Measurements from ENCODE around the gene CMSS1. TPM values are rescaled to one million over a fixed set of nuclear protein-coding genes. Genes with fewer than 3 reads are reported as not detected.

CMSS1 gene
- total RNA-seq, 4 donors from 2014 or later: 23.2 to 89.5 (median 67.6) TPM

GRCh38 chr3:99929745-99930139 lies 112.1 kb downstream of the CMSS1 start:
- in situ Hi-C loops (cut with MboI; ENCODE audit: low sequenced_read_pairs in 4 of 4): no loop called here
- Histone ChIP-seq H3K4me1 (peaks cover 40 to 53% of the 10 kb centered on the region in 2 donors), H3K27ac (peak overlapping the region; percentile 46 to 75 (median 60)), H3K27me3 (no peaks in the 10 kb centered on the region), H3K4me3 (no peak overlapping the region), H3K9me3 (no peaks in the 10 kb centered on the region), H3K36me3 (no peaks in the 10 kb centered on the region)
- intact Hi-C loops (cut with DNase I; ENCODE audit: low total_unique reads): no loop called here
- peak in 1 of 2 donors; percentile 62 for DNase-seq
- ATAC-seq: peak; percentile 43 to 46
- no peak for TF ChIP-seq POLR2A (IDR thresholded peaks at IDR 0.05)
- no peak for TF ChIP-seq CTCF (IDR thresholded peaks at IDR 0.05 in 4 of 5, conservative IDR thresholded peaks at IDR 0.05 in 1 of 5)

DNA sequence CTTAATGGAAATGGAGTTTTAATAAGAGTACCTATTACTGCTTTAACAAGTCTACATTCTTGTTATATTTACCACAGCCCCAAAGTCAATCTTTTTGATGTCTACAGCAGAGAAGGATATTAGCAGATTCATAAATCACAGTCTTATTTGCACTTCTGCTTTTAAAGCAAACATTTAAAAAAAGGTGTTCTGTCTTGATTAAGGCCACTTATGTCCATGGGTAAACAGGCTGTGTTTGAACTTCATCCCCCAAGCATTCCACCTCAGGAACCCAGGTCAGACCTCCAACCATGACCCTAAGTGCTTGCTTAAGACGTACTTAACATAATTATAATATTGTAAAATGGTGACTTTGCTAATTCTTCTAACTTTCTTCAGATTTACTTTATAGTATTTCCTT lies 113.4 kb downstream of the CMSS1 start:
- DNase-seq (no peak), ATAC-seq (no peak)
- H3K4me1 ChIP-seq: peaks cover 46 to 51% of the 10 kb centered on the region in 2 donors
- no peak overlapping the region for H3K4me3 ChIP-seq
- intact Hi-C loops (cut with DNase I; ENCODE audit: low total_unique reads): no loop called here
- no peaks in the 10 kb centered on the region for H3K27me3 ChIP-seq
- TF ChIP-seq POLR2A (IDR thresholded peaks at IDR 0.05) (no peak), CTCF (IDR thresholded peaks at IDR 0.05 in 4 of 5, conservative IDR thresholded peaks at IDR 0.05 in 1 of 5) (no peak)
- H3K36me3 ChIP-seq: no peaks in the 10 kb centered on the region
- no peaks in the 10 kb centered on the region for H3K9me3 ChIP-seq
- in situ Hi-C loops (cut with MboI; ENCODE audit: low sequenced_read_pairs in 4 of 4): no loop called here
- peak overlapping the region; percentile 46 to 75 (median 60) for H3K27ac ChIP-seq

DNA sequence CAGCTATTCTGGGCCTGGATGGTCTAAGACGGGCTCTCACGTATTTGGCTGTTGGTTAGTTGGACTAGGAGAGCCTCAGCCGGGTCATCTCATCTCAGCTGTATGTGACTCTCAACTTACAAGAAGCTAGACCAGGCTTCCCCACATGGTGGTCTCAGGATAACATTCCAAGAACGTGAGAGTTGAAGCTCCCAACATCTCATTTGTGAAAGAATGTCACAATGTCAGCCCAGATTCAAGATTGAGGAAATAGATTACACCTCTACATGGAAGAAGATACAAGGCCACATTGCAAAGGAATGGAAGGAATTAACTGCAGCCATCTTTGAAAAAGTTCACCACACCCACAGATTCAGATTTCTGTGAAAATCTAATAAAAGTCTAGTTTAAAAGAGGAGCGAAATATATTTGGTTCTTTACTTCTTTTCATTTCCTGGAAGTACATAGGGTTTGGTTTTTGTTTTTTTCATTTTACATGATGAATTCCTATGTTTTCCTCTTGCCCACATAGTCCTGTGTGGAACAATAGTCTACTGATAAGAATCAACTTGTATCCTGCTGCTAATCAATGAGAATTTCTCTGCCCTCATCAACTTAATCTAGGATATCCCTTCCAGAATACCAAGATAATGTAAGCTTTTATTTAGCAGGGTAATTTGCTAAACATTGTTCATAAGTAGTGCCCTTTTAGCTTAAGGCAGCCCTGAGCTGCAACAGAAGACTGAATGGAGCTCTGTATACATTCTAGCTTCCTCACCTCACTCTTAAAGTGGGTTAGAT lies 116.5 kb downstream of the CMSS1 start:
- intact Hi-C loops (cut with DNase I; ENCODE audit: low total_unique reads): no loop called here

GRCh38 chr3:99934975-99935797 lies 117.5 kb downstream of the CMSS1 start:
- in situ Hi-C loops (cut with MboI; ENCODE audit: low sequenced_read_pairs in 4 of 4): no loop called here
- DNase-seq: no peak
- Histone ChIP-seq H3K27me3 (no peaks in the 10 kb centered on the region), H3K36me3 (no peaks in the 10 kb centered on the region), H3K9me3 (no peaks in the 10 kb centered on the region), H3K4me3 (no peak overlapping the region), H3K27ac (peak overlapping the region; percentile 50 to 75 (median 66)), H3K4me1 (peaks cover 51 to 58% of the 10 kb centered on the region in 2 donors)
- intact Hi-C loops (cut with DNase I; ENCODE audit: low total_unique reads): no loop called here
- TF ChIP-seq CTCF (IDR thresholded peaks at IDR 0.05 in 4 of 5, conservative IDR thresholded peaks at IDR 0.05 in 1 of 5): no peak
- TF ChIP-seq POLR2A (IDR thresholded peaks at IDR 0.05): no peak
- peak; percentile 31 to 34 for ATAC-seq

More for the DNA sequence above, 116.5 kb downstream of the CMSS1 start:
- no peak for DNase-seq
- Histone ChIP-seq H3K36me3 (no peaks in the 10 kb centered on the region), H3K4me3 (no peak overlapping the region), H3K9me3 (no peaks in the 10 kb centered on the region), H3K4me1 (peaks cover 51 to 58% of the 10 kb centered on the region in 2 donors), H3K27ac (peak overlapping the region; percentile 50 to 75 (median 66)), H3K27me3 (no peaks in the 10 kb centered on the region)
- TF ChIP-seq POLR2A (IDR thresholded peaks at IDR 0.05): no peak
- TF ChIP-seq CTCF (IDR thresholded peaks at IDR 0.05 in 4 of 5, conservative IDR thresholded peaks at IDR 0.05 in 1 of 5): no peak
- no peak for ATAC-seq
- in situ Hi-C loops (cut with MboI; ENCODE audit: low sequenced_read_pairs in 4 of 4): no loop called here
